ENCODE measurements around the gene STK10.

- TF ChIP-seq CTCF (IDR thresholded peaks at IDR 0.05; ENCODE audit: borderline replicate concordance, extremely low read depth, low read length, poor library complexity, severe bottlenecking) (no peak), EZH2 (IDR thresholded peaks at IDR 0.05; ENCODE audit: borderline replicate concordance, low read depth, low read length, severe bottlenecking) (no peak)
Measured at GRCh38 chr5:172105811-172106210, 82.2 kb downstream of the STK10 start.
